ENCODE measurements around the gene POT1. TPM values are rescaled to one million over a fixed set of nuclear protein-coding genes. Genes with fewer than 3 reads are reported as not detected.

The POT1 gene
- total RNA-seq, 2 experiments from 2014 or later = 31.4 to 32.8 TPM

DNA sequence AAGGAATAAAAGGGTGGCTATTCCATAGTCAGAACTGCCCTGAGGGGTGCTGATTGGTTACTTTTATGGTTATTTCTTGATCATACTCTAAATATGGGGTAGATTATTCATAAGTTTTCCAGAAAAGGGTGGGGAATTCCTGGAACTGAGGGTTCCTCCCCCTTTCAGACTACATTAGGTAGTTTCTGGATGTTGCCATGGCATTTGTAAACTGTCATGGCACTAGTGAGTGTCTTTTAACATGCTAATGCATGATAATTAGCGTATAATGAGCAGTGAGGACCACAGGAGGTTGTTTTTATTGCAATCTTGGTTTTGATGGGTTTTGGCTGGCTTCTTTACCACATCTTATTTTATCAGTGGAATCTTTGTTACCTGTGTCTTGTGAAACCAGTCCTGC is 26.5 kb upstream of the POT1 start:
- ATAC-seq (no peak), DNase-seq (peak; percentile 2)
- intact Hi-C loops (cut with micrococcal nuclease) = no loop called here
- ChIA-PET POLR2A (no interaction called here), CTCF (no interaction called here)
- no peak overlapping the region for H3K4me3 Mint-ChIP-seq
- peaks cover 4% of the 10 kb centered on the region for H3K4me1 Mint-ChIP-seq (ENCODE audit: low read depth)
- H3K36me3 Mint-ChIP-seq (ENCODE audit: low read depth) = no peaks in the 10 kb centered on the region
- H3K27me3 Mint-ChIP-seq = no peaks in the 10 kb centered on the region
- peaks cover 8% of the 10 kb centered on the region for H3K9me3 Mint-ChIP-seq
- TF ChIP-seq, protein P1, sequence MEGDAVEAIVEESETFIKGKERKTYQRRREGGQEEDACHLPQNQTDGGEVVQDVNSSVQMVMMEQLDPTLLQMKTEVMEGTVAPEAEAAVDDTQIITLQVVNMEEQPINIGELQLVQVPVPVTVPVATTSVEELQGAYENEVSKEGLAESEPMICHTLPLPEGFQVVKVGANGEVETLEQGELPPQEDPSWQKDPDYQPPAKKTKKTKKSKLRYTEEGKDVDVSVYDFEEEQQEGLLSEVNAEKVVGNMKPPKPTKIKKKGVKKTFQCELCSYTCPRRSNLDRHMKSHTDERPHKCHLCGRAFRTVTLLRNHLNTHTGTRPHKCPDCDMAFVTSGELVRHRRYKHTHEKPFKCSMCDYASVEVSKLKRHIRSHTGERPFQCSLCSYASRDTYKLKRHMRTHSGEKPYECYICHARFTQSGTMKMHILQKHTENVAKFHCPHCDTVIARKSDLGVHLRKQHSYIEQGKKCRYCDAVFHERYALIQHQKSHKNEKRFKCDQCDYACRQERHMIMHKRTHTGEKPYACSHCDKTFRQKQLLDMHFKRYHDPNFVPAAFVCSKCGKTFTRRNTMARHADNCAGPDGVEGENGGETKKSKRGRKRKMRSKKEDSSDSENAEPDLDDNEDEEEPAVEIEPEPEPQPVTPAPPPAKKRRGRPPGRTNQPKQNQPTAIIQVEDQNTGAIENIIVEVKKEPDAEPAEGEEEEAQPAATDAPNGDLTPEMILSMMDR (IDR thresholded peaks at IDR 0.05) = no peak
- no peak overlapping the region for H3K27ac Mint-ChIP-seq

DNA sequence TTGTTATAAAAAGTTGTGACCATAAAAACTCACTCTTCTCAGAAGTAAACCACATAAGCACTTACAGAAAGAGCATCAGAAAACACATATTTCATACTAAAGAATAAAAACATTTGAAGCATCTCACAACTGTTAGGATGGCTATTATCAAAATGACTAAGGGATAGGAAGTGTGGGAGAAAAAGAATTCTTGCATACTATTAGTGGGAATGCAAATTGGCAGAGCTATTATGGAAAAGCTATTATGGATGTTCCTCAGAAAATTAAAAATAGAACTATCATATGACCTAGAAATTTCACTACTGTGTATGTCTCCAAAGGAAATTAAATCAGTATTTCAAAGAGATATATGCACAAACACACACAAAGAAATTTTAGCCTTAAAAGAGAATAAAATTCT is 25.2 kb upstream of the POT1 start:
- H3K27ac Mint-ChIP-seq = no peak overlapping the region
- no peak overlapping the region for H3K4me3 Mint-ChIP-seq
- DNase-seq (no peak), ATAC-seq (no peak)
- peaks cover 8% of the 10 kb centered on the region for H3K9me3 Mint-ChIP-seq
- TF ChIP-seq, protein P1 (IDR thresholded peaks at IDR 0.05) = no peak
- H3K4me1 Mint-ChIP-seq (ENCODE audit: low read depth) = peaks cover 4% of the 10 kb centered on the region
- H3K27me3 Mint-ChIP-seq = no peaks in the 10 kb centered on the region
- ChIA-PET POLR2A (no interaction called here), CTCF (interaction anchor here (0.5 to 0.6 kb wide), 2 partner anchors 55 to 182 kb away, joined by 3 read pairs; no protein-coding TSS in a partner anchor)
- intact Hi-C loops (cut with micrococcal nuclease) = no loop called here
- no peaks in the 10 kb centered on the region for H3K36me3 Mint-ChIP-seq (ENCODE audit: low read depth)

DNA sequence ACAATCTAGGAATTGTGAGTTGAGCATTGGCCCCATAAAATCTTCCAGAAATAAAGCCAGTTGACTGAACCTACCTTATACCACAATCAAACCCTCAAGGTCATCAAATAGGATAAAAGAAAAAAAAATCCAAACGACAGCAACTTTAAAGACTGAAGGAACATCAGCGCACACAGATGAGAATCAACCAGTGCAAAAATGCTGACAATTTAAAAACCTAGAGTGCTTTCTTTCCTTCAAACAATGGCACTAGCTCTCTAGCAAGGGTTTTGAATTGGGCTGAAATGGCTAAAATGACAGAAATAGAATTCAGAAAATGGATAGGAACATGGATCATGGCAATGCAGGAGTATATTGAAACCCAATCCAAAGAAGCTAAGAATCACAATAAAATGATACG is 16.1 kb upstream of the POT1 start:
- Mint-ChIP-seq H3K27me3 (no peaks in the 10 kb centered on the region), H3K9me3 (peaks cover 9% of the 10 kb centered on the region), H3K4me1 (ENCODE audit: low read depth) (no peaks in the 10 kb centered on the region), H3K27ac (no peak overlapping the region), H3K36me3 (ENCODE audit: low read depth) (no peaks in the 10 kb centered on the region), H3K4me3 (no peak overlapping the region)
- no peak for ATAC-seq
- DNase-seq = no peak
- intact Hi-C loops (cut with micrococcal nuclease) = no loop called here
- ChIA-PET POLR2A (no interaction called here), CTCF (no interaction called here)
- TF ChIP-seq, protein P1 (IDR thresholded peaks at IDR 0.05) = no peak

DNA sequence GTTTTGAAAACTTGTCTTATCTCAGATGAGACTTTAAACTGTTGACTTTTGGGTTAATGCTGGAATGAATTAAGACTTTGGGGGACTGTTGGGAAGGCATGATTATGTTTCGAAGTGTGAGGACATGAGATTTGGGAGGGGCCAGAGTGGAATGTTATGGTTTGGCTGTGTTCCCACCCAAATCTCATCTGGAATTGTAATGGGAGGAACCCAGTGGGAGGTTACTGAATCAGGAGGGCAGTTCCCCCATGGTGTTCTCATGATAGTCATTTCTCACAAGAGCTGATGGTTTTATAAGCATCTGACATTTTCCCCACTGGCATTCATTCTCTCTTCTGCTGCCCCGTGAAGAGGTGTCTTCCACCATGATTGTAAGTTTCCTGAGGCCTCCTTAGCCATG is 13.8 kb upstream of the POT1 start:
- H3K4me1 Mint-ChIP-seq (ENCODE audit: low read depth) = no peaks in the 10 kb centered on the region
- ATAC-seq (no peak), DNase-seq (no peak)
- TF ChIP-seq, protein P1 (IDR thresholded peaks at IDR 0.05) = no peak
- H3K27ac Mint-ChIP-seq = no peak overlapping the region
- intact Hi-C loops (cut with micrococcal nuclease) = no loop called here
- POLR2A ChIA-PET = no interaction called here
- H3K36me3 Mint-ChIP-seq (ENCODE audit: low read depth) = no peaks in the 10 kb centered on the region
- H3K4me3 Mint-ChIP-seq = no peak overlapping the region
- CTCF ChIA-PET = no interaction called here
- H3K9me3 Mint-ChIP-seq = peaks cover 9% of the 10 kb centered on the region
- H3K27me3 Mint-ChIP-seq = no peaks in the 10 kb centered on the region

DNA sequence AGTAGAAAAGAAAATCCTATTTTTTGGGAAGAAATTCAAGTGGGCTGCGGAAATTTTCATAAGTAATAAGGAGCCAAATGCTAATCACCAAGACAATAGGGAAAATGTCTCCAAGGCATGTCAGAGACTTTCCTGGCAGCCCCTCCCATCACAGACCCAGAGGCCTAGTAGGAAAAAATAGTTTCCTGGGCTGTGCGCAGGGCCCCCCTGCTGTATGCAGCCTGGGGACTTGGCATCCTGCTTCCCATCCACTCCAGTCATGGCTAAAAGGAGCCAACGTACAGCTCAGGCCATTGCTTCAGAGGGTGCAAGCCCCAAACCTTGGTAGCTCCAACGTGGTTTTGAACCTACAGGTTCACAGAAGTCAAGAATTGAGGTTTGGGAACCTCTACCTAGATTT is 12.8 kb upstream of the POT1 start:
- intact Hi-C loops (cut with micrococcal nuclease) = no loop called here
- DNase-seq (no peak), ATAC-seq (no peak)
- Mint-ChIP-seq H3K9me3 (peaks cover 6% of the 10 kb centered on the region), H3K4me1 (ENCODE audit: low read depth) (no peaks in the 10 kb centered on the region), H3K27ac (no peak overlapping the region), H3K4me3 (no peak overlapping the region), H3K27me3 (no peaks in the 10 kb centered on the region), H3K36me3 (ENCODE audit: low read depth) (no peaks in the 10 kb centered on the region)
- ChIA-PET POLR2A (no interaction called here), CTCF (no interaction called here)
- TF ChIP-seq, protein P1 (IDR thresholded peaks at IDR 0.05) = no peak

Data from activated CD8-positive, alpha-beta T cell treated with anti-CD3 and anti-CD28 coated beads for 36 hours (primary cell).